Right lobe of liver (tissue), 4 donors: ENCODE measurements around the gene AIP.

Source experiments
- CTCF ChIP-seq, 4 donors: fragments of 200-600 bp in 3 of 4; fragments of 450-650 bp in 1 of 4; IDR thresholded peaks; one replicate each; pipeline versions ENCODE4 v1.5.1 to v1.8.0; 2016 to 2022; ENCODE audit warnings: antibody characterized with exemption in 4 of 4, mild to moderate bottlenecking in 2 of 4
- POLR2A ChIP-seq: fragments of 450-650 bp; IDR thresholded peaks from one replicate; pipeline ENCODE4 v1.6.1; 2017; ENCODE audit warnings: antibody characterized with exemption, mild to moderate bottlenecking
- donor health status: DM: no; HTN: no; CAD: no.
- donor health status: DM: no; HTN: no; CAD: no.
- donor health status: DM: no; HTN: yes; CAD: no.

DNA sequence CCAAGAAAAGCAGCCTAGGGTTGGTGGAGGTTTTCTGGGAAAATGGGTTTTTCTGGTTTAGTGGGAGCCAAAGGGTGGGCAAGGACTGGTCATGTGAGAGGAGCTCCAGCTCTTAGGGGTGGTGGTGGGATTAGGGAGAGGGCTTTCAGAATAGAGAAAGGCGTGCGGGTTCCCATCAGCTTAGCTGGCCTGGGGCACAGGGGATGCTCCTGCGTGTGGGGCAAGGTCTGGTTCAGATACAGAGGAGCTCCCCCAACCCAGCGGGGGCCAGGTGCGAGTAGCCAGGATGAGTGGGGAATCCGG is 14.4 kb upstream of the AIP start:
- TF ChIP-seq CTCF (IDR thresholded peaks at IDR 0.05) (no peak), POLR2A (no peak)
